Activated CD4-positive, alpha-beta T cell treated with anti-CD3 and anti-CD28 coated beads, Interleukin-2, amount 50 U/mL, for 48 hours (primary cell): ENCODE results near the gene BNC2.

Experiments used
- DNase-seq, 2 experiments: peaks; one replicate each; pipeline ENCODE4 v3.0.0-alpha.2; 2020

BNC2 gene

GRCh38 chr9:16530669-16531642 lies 339.5 kb downstream of the BNC2 start:
- no peak for DNase-seq

DNA sequence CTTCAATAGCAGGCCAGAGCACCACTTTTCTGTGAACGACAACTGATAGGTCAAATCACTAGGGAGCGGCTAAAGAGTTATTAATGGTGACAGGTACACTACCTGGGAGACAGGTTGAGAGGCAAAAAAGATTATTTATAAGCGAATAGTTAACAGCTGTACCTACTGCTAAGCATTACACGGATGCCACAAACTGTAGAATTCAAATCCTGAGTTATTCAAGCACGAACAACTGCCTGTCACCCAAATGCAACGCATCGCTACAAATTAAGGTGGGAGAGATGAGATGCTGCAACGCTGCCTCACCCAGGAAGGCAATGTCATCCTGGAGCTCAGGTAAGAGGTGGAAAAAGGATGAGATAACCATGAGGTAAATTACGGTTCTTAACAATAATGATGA lies 342.9 kb downstream of the BNC2 start:
- DNase-seq: no peak

DNA sequence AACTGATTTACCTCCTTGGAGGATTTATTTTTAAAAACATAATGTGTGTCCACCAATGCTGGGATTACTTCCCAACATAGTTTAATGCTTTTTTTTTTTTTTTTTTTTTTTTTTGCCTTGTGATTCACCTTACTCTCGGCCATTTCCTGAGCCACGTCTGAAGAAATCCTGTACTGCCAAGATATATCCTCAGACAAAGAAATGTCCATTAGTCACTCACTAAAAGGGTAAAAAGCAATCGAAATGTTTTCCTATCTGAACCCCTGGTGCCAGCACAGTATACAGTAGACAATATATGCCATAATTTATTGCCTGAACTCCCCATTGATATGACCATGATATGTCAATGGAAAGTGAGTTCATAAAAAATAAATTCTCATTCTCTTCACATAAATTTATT lies 344.1 kb downstream of the BNC2 start:
- no peak for DNase-seq

GRCh38 chr9:16524823-16525222 lies 345.6 kb downstream of the BNC2 start:
- no peak for DNase-seq

GRCh38 chr9:16524078-16524477 lies 346.4 kb downstream of the BNC2 start:
- DNase-seq: no peak

DNA sequence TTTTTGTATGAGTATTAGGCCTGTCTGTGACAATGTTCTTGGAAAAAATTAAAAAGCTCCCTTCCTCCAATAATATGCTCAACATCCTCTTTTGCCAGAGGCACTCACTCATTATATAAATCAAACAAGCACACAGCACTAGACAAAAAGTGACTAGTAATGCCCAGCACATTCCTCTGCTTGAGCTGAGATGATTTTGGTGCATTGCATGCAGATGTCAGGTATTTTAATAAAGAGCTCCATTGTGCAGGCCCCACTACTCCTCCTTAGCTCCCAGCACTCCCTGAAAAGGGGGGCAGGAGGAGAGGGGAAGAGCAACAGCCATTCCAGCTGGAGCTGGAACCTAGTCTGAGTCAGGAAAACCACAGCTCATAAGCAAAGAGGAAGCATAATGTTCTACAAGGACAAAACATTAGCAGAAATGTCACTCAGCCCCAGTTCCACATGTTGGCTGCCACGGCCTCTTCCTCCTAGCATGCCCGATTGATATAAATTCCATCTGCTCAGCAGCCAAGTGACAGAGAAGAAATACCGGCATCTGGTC lies 348.5 kb downstream of the BNC2 start:
- no peak for DNase-seq

DNA sequence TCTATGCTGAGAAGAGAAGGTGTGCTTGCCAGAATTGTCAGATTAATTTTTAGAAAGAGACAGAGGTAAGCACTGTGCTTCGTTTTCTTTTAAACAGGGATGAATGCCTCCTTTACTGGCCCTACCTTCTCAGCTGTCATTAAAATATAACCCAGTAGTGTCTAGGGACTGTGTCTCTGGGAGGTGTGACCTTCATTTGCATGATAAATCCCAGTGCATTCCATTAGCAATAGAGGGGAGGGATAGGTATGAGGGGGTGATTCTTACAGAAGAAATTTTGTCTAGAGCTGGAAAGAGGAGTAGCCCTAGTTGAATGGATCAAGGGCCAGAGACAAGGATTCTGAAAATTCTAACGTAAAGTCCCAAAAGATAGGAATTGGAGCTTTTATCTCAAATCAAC lies 351.5 kb downstream of the BNC2 start:
- no peak for DNase-seq

GRCh38 chr9:16516891-16517290 lies 353.6 kb downstream of the BNC2 start:
- no peak for DNase-seq

DNA sequence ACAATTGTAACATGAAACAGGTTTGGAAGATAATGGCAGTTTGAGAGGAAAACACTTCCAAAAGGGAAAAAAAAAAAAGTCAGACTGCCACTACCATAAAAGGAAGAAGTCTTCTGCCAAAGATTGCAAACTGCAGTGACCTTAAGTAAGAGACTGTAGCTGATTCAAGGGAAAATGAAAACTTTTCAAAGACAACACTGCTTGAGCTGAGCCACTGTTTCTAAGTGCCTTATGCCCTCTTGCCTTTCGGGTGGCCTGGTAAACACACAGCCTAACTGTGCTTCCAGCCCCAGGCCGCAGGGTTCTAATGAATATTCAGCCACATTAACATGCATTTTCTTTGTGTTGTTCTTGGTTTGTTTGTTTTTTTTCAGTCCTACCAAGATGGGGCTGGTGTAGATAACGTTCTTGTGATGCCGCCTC lies 354.6 kb downstream of the BNC2 start:
- no peak for DNase-seq

DNA sequence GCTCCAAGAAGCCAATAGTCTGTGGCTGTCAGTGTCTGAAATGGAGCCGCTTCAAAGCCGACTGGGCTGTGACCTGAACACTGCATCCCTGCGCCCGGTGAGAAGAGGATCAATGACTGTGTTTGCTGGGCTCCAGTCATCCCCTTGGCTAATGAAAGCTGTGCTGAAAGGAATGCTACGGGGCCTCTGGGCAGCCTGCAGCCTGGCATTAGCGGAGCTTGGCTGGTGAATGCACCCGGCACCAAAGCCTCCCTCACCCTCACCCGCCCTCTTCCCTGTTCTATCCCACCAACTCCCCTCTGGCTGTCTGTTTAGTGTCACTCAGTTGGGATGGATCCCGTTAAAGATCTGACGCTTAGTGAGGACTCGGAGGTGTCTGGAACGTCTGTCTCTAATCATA lies 355.3 kb downstream of the BNC2 start:
- no peak for DNase-seq

- no peak for DNase-seq
These were observed 356.3 kb downstream of the BNC2 start for GRCh38 chr9:16514131-16514530.

DNA sequence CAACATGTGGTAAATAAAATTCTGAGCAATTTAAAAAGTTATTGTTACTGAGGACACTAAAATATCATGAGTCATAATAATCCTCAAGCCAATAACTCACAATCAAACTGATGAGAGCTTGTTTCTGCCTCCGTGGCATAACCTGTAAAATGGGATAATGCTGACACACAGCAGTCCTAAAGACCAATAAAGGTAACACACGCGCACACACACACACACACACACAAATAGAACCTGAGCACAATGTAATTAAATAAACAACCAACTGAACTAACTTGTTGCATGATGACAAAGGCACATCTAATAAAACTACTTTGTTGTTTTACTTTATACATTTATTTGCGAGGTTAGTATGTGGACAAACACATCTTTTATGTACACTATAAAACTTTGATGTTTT lies 358.2 kb downstream of the BNC2 start:
- DNase-seq: no peak

GRCh38 chr9:16510482-16510881 lies 360.0 kb downstream of the BNC2 start:
- no peak for DNase-seq

- no peak for DNase-seq
These were observed 360.5 kb downstream of the BNC2 start for GRCh38 chr9:16509997-16510396.

DNA sequence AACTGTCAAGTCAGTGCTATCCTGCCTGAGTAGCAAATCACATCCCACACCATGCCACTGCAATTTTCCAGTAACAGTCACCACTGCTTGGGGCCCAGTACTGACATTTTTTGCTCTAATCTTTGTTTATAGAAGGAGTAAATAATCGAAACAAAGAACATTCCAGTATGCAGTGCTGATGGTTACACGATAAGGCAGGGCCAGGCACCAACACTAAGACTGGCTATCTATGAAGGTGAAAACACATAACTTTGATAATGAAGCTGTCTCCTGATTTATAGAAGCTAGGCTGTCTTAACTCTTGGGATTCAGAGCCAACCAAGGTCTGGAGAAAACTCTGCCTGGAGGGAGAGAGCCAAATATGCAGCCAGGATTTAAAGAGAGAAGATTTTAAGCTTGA lies 365.3 kb downstream of the BNC2 start:
- no peak for DNase-seq

DNA sequence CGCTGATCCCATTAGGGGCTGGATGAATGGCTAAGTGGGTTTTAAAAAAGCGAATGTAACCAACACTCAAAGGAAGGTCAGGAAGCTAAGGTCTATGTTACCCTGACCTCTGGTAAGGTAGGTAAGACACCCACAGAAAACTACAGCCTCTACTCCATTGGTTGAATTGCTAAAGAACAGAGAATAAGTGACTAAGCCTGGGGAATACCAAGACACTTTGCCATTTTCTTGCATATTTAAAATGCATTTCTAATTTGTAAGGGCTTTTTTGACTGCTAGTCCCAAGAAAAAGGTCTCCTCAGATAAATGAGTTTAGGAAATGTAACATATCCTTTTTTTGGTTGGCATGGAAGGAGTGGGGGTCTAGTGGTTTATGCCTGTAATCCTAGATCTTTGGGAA lies 368.7 kb downstream of the BNC2 start:
- no peak for DNase-seq

- DNase-seq: no peak
These were observed 369.3 kb downstream of the BNC2 start for GRCh38 chr9:16501141-16501540.

DNA sequence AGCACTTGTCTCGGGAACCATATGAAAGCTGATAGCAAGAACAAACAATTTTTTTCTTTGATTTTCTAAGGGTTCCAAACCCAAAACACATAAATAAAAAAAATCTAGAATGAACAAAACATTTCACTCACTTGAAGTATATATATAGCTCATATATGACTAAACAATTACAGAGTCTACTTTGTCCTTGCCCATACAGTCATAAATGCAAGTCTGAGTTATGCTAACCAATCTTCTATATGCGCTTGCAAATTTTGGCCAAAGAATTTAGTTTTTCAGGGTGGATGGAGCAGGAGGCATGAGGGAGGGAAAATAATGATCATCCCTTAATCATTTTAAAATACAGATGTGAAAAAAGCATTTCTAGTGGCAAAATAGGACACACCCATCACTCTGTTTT lies 370.1 kb downstream of the BNC2 start:
- no peak for DNase-seq

- no peak for DNase-seq
These were observed 370.6 kb downstream of the BNC2 start for GRCh38 chr9:16499892-16500291.

DNA sequence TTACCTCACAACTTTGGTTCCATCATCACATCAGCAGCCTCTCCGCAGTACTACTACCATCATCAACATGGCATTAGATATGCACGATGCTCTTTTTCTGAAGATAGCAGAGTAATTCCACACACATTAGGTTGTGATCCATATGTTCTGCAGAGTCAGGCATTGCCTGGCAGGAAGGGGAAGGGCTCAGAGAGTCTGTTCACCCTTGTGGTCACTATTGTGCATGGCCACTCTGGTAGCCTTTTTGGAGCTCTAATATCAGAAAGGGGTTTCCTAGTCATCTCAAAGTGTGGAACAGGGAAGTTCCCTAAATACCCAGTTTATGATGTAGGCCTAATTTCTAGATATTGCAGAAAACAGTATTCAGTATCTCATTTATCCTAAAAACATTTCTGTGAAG lies 373.6 kb downstream of the BNC2 start:
- DNase-seq: no peak

GRCh38 chr9:16487915-16488314 lies 382.6 kb downstream of the BNC2 start:
- no peak for DNase-seq

DNA sequence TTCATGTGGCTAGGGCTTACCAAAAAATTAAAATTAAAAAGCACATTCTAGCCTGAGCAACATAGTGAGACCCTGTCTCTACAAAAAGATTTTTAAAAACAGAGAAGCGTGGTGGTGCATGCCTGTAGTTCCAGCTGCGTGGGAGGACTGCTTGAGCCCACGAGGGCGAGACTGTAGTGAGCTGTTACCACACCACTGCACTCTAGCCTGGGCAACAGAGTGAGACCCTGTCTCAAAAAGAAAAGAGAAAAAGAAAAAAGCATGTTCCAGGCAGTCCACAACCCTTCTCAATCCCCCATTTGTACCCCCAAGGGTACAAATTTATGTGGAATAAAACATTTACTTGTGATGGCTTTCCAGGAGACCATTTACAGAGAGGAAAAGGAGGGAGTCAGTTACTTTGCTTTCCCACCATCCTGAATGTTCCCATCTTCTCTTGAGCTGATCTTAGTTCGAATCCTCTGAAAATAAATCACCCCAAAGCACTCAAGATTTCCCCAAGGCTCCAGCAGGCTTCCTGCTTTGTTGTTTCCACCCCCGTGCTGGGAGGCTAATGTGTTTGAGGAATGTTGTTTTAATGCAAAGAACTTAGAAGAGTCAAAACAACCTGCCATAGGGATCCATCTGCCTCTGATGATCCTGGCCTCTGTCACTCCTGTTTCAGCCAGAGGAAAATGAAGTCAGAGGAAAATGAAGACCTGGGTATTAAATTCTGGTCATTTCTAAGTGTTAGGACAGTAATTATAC lies 384.7 kb downstream of the BNC2 start:
- DNase-seq: no peak

GRCh38 chr9:16485160-16485559 lies 385.3 kb downstream of the BNC2 start:
- no peak for DNase-seq

DNA sequence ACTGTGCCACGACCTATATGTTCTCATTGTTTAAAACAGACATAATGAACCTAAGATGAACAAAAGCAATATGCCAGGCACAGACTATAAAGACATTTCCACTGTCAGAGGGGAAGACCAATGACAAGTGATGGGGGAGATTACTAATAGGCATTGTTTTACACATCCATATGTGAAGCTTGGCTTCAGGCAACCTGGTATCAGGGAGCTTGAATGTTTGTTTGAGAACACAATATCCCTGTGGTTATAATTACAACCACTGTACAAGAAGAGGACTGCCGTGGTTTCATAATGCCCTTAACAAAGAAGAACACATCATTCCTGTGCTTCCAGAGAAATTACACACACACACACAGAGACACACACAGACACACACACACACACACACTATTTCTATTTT lies 385.7 kb downstream of the BNC2 start:
- DNase-seq: no peak
